Mucosa of descending colon (tissue), 3 donors: ENCODE results near the gene APOF. TPM values are rescaled to one million over a fixed set of nuclear protein-coding genes. Genes with fewer than 3 reads are reported as not detected.

Experiments used
- ATAC-seq: fragments of 200-7000 bp; cut with Tn5 transposase; one replicate; pipeline ENCODE4 v1.9.1; 2020; ENCODE audit warnings: mild to moderate bottlenecking, moderate library complexity
- DNase-seq, 3 donors: peaks; one replicate each; pipeline ENCODE4 v3.0.0-alpha.2; 2020
- H3K36me3 ChIP-seq: fragments of 200-600 bp; one replicate; pipeline ENCODE4 v1.8.0; 2021; ENCODE audit warnings: low read depth, mild to moderate bottlenecking
- H3K4me1 ChIP-seq: fragments of 200-600 bp; one replicate; pipeline ENCODE4 v1.8.0; 2021; ENCODE audit warnings: low read depth, mild to moderate bottlenecking
- H3K4me3 ChIP-seq: fragments of 200-600 bp; one replicate; pipeline ENCODE4 v1.8.0; 2021; ENCODE audit warnings: mild to moderate bottlenecking
- H3K9me3 ChIP-seq: fragments of 200-600 bp; one replicate; pipeline ENCODE4 v1.8.0; 2021; ENCODE audit warnings: mild to moderate bottlenecking
- CTCF ChIP-seq: fragments of 200-600 bp; IDR thresholded peaks from one replicate; pipeline ENCODE4 v1.8.0; 2022; ENCODE audit warnings: antibody characterized with exemption, mild to moderate bottlenecking
- intact Hi-C, 2 donors: fragments of 100-400 bp; cut with DNase I in 1 of 2; cut with micrococcal nuclease in 1 of 2; formaldehyde crosslinking; loops; one replicate each; pipeline versions ENCODE4 v1.11.0 to v1.11.1; 2022; cut with DNase I, micrococcal nuclease
- total RNA-seq, 3 donors: library from RNA; stranded (reverse); fragmentation: NEBNext Ultra II Directional in 2 of 3; extraction: Animal tissue kit (Norgen Biotek cat#: 25700) in 2 of 3; gene quantifications; one replicate each; pipeline versions ENCODE4 v1.2.1 to v1.2.4, GENCODE V29; 2021 to 2023
- donor health status: DM: no; HTN: no; CAD: no; lungs with moderate emphysema.
- donor health status: DM: no; HTN: no; CAD: no.
- donor health status: DM: no; HTN: yes; CAD: no.

The APOF gene
- total RNA-seq, 3 donors from 2014 or later = not detected

DNA sequence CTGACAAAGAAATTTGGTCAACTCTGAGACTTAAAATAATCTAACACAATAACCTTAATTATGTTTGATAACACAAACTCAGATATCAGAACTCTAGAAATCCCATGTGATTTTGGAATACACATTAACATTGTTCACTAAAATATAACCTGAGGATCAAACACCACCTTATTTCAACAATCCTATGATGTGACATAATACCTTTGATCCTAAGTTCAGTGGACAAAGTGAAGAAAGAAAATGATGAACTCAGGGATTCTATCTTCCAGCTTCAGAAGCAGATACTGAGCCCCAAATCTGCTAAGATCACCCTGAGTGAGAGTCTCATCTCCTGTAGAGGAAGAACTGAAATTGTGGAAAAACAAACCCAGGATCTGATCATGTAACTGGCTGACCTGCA is 35.7 kb upstream of the APOF start:
- Histone ChIP-seq H3K4me3 (no peak overlapping the region), H3K9me3 (peaks cover 4% of the 10 kb centered on the region), H3K4me1 (no peaks in the 10 kb centered on the region), H3K36me3 (no peaks in the 10 kb centered on the region)
- intact Hi-C loops = no loop called here
- DNase-seq (no peak), ATAC-seq (no peak)
- no peak for TF ChIP-seq CTCF

DNA sequence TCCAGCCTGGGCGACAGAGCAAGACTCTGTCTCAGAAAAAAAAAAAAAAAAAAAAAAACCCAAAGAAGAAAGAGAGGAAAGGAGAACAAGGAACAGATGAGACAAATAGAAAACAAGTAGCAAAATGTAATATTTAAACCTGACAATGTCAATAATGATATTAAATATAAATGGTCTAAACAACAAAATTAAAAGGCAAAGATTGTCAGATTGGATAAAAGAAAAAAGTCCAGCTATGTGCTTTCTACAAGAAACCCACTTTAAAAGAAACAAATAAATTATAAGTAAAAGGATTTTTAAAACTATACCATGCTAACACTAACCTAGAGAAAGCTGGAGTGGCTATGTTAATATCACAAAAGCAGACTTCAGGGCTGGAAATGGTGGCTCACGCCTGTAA is 29.7 kb upstream of the APOF start:
- intact Hi-C loops = no loop called here
- no peak for TF ChIP-seq CTCF
- ATAC-seq = no peak
- Histone ChIP-seq H3K4me3 (no peak overlapping the region), H3K4me1 (no peaks in the 10 kb centered on the region), H3K36me3 (no peaks in the 10 kb centered on the region), H3K9me3 (no peaks in the 10 kb centered on the region)
- DNase-seq = no peak

DNA sequence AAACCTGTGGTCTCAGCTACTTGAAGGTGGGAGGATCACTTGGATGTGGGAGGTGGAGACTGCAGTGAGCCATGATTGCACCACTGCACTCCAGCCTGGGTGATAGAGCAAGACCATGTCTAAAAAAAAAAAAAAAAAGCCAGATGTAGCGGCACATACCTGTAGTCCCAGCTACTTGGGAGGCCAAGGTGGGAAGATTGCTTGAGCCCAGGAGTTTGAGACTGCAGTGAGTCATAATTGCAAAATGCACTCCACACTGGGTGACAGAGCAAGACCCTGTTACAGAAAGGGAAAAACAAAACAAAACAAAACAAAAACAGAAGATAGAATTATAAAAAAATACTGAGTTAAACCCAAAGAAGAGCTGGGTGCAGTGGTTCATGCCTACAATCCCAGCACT is 29.1 kb upstream of the APOF start:
- H3K9me3 ChIP-seq = no peaks in the 10 kb centered on the region
- intact Hi-C loops = no loop called here
- no peaks in the 10 kb centered on the region for H3K4me1 ChIP-seq
- ATAC-seq (no peak), DNase-seq (no peak)
- TF ChIP-seq CTCF = no peak
- H3K36me3 ChIP-seq = no peaks in the 10 kb centered on the region
- no peak overlapping the region for H3K4me3 ChIP-seq

DNA sequence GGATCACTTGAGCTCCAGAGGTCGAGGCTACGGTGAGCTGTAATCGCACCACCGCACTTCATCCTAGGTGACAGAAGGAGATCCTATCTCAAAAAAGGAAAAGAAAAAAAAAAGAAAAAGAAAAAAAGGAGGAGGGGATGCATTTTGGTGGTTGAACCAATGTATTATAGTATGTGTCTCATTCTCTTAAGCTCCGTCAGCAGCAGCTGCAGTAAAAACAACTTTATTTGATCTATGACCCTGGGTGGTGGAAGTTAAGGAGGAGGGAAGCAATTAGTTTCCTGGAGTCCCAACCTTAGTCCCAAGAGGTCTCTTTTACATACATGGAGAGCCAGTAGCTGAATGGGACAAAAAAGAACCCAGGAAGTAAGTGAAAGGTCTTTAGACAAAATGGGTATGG is 26.8 kb upstream of the APOF start:
- intact Hi-C loops = no loop called here
- H3K9me3 ChIP-seq = no peaks in the 10 kb centered on the region
- peak; percentile 60 for ATAC-seq
- DNase-seq = no peak
- no peak overlapping the region for H3K4me3 ChIP-seq
- no peaks in the 10 kb centered on the region for H3K36me3 ChIP-seq
- H3K4me1 ChIP-seq = no peaks in the 10 kb centered on the region
- TF ChIP-seq CTCF = no peak

DNA sequence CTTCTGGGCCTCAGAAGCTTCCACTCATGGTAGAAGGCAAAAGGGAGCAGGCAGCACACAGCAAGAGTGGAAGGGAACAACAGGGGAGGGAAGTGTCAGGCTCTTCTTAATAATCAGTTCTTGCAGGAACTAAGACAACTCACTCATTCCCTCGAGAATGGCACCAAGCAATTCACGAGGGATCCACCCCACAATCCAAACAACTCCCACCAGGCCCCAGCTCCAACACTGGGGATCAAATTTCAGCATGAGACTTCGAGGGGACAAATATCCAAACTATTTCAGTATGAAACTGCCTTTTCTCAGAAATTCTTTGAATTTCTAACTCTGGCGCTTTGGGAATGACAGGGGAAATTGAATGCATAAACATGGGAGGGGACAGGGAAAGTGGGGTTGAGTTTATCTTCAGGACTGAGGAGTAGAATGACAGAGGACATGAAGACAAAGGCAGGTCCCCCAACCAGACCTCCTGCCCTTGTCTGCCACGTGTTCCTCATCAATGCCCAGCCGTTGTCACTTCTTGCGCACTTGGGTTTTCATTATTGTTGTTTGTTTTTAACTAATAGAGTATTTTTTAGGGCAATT is 24.6 kb upstream of the APOF start:
- Histone ChIP-seq H3K36me3 (no peaks in the 10 kb centered on the region), H3K4me1 (no peaks in the 10 kb centered on the region)
- no peak for ATAC-seq

More for the DNA sequence above, 24.6 kb upstream of the APOF start:
- intact Hi-C loops = no loop called here
- no peak for DNase-seq
- Histone ChIP-seq H3K9me3 (no peaks in the 10 kb centered on the region), H3K4me3 (no peak overlapping the region)
- no peak for TF ChIP-seq CTCF
